ENCODE results near the gene SHC4.

DNA sequence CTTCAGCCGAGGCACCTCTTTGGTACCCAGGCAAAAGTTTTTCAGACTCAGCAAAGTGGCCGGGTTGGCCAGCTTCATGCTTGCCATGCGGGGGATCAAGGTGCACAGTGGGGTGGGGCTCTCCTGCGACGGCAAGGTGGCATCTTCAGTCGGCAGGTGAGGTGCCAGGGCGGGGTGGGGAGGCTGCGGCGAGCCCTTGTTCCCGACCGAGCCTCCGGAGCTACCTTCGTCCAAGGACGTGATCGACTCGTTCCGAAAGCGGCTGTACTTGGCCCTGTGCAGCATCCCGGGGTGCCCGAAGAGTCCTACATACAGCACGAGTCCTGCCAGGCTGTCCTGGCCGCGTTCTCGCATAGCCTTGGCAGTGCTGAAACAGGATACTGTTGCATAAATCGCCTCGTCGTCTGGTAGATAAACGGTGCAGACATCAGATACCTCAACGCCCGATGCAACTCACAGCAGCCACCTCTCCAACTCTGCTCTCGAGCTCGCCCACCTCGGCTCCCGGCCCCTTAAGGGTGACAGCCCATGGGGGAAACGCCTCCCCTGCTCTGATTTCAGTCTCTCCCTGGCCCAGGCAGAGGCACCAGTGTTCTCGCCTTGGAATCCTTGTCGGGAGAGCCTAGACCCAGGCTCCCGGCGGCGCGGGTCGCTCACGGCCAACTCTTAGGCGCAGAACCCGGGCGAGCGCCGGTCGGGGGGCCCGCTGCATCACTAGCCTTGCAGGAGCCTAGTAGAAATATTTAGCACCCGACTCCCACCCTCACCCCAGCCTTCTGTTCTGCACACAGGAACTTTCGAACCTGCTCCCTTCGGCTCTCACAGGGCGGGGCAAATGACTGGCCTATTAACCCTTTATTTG lies 826 bp downstream of the SHC4 start:
- TF ChIP-seq, protein P1, sequence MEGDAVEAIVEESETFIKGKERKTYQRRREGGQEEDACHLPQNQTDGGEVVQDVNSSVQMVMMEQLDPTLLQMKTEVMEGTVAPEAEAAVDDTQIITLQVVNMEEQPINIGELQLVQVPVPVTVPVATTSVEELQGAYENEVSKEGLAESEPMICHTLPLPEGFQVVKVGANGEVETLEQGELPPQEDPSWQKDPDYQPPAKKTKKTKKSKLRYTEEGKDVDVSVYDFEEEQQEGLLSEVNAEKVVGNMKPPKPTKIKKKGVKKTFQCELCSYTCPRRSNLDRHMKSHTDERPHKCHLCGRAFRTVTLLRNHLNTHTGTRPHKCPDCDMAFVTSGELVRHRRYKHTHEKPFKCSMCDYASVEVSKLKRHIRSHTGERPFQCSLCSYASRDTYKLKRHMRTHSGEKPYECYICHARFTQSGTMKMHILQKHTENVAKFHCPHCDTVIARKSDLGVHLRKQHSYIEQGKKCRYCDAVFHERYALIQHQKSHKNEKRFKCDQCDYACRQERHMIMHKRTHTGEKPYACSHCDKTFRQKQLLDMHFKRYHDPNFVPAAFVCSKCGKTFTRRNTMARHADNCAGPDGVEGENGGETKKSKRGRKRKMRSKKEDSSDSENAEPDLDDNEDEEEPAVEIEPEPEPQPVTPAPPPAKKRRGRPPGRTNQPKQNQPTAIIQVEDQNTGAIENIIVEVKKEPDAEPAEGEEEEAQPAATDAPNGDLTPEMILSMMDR (IDR thresholded peaks at IDR 0.05) = no peak
- no peak for TF ChIP-seq ZFX (IDR thresholded peaks at IDR 0.05; ENCODE audit: borderline replicate concordance)

Data from 22Rv1 (cell line).